Measurements from ENCODE around the gene SLC2A2. TPM values are rescaled to one million over a fixed set of nuclear protein-coding genes. Genes with fewer than 3 reads are reported as not detected.

The SLC2A2 gene
- total RNA-seq, 2 donors from 2014 or later = not detected

DNA sequence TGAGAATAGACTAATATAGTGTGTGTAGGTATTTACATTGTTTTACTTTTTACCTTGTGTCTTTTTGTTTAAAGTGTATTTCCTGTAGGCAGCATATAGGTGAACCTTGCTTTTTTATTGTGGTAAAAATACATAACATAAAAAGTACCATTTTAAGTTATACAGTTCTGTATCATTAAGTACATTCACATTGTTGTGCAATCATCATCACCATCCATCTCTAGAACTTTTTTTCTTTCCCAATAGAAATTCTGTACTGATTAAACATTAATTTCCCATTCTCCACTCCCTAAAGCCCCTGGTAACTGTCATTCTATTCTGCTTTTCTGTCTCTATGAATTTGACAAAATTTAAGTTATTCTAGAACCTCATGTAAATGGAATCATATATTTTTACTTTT, 69.9 kb downstream of the SLC2A2 start:
- intact Hi-C loops (cut with DNase I) = no loop called here
- no peak for DNase-seq (ENCODE audit: low spot score)

GRCh38 chr3:170953736-170954135, 72.8 kb downstream of the SLC2A2 start:
- intact Hi-C loops (cut with DNase I) = no loop called here
- DNase-seq (ENCODE audit: low spot score) = no peak

DNA sequence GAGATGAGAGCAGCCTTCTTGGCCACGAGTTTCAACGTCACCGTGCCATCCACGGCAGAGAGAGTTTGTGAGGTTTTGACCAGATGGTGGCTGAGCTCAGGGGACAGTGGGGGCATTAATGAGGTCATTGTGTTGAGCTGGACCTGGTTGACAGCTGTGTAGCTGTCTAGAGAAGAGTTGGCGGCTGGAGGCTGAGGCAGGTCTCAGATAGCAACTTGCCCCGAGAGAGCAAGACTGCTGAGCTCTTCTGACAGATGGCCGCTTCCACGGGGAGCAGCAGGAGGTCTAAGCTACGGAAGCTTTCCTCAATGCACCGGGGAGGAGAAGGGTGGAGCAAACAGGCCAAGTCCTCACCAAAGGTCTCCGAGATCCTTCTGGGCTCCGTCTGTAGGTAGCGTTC, 73.3 kb downstream of the SLC2A2 start:
- no peak for DNase-seq (ENCODE audit: low spot score)
- intact Hi-C loops (cut with DNase I) = no loop called here

DNA sequence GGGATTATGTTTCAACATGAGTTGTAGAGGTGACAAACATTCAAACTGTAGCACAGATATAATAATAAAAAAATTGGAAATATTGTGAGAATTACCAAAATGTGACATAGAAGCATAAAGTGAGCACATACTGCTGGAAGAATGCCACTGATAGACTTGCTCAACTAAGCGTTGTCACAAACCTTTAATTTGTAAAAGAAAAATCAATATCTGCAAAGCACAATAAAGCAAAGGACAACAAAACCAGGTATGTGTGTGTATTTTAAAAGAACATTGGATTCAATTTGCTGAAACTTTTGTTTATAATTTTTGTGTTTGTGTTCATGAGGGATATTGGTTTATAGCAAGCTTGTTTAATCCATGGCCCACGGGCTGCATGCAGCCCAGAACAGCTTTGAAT, 77.3 kb downstream of the SLC2A2 start:
- DNase-seq (ENCODE audit: low spot score) = no peak
- intact Hi-C loops (cut with DNase I) = no loop called here

GRCh38 chr3:170947018-170947769, 79.3 kb downstream of the SLC2A2 start:
- intact Hi-C loops (cut with DNase I) = no loop called here
- DNase-seq (ENCODE audit: low spot score) = no peak

Other genes starting within 250 kb of the SLC2A2 start
- 10 to 100 TPM; 61.2 to 62.1 TPM for gene RPL22L1, start 156.5 kb downstream of the SLC2A2 start, total RNA-seq
- 10 to 100 TPM; 18.1 to 21.1 TPM for gene EIF5A2, start 118.1 kb downstream of the SLC2A2 start, total RNA-seq